Caco-2 (cell line): ENCODE data around the gene PGA3. TPM values are rescaled to one million over a fixed set of nuclear protein-coding genes. Genes with fewer than 3 reads are reported as not detected.
"Not testable (repeated sequence)": the region's sequence is repeated elsewhere in the genome, so short reads cannot be mapped to it uniquely, and the experiment has no call there.

Experiments used
- BruUV-seq: library from RNA; stranded (reverse); fragments of 400-500 nt; replicated peaks from 2 replicates; lab custom pipeline; 2021; lab: Mats Ljungman, UMichigan
- CTCF ChIA-PET: fragments of 300-600 bp; sonication (Branson Sonifier 250); formaldehyde crosslinking; loops from one replicate; lab custom pipeline; 2022; ENCODE audit warnings: antibody characterized with exemption; lab: Charles Lee
- POLR2A ChIA-PET: fragments of 300-600 bp; sonication (Branson Sonifier 250); formaldehyde crosslinking; loops from one replicate; lab custom pipeline; 2022; ENCODE audit warnings: antibody characterized with exemption; lab: Charles Lee
- DNase-seq, 2 experiments: peaks; one replicate each; pipeline versions ENCODE4 v3.0.0 to v3.0.0-alpha.2; 2020 to 2022
- H3K27me3 ChIP-seq: replicated peaks from 2 replicates; pipeline ENCODE4 v1.6.0; 2011; ENCODE audit warnings: low read length; ENCODE audit not compliant: control insufficient read depth, insufficient read depth
- H3K36me3 ChIP-seq: 2 replicates; pipeline ENCODE4 v1.5.1; 2011; ENCODE audit warnings: low read length; ENCODE audit not compliant: control insufficient read depth, insufficient read depth
- H3K4me1 ChIP-seq: fragments of 250-450 bp; sonication (Bioruptor Pico); 2 replicates; pipeline ENCODE4 v1.5.1; 2020; ENCODE audit warnings: mild to moderate bottlenecking
- H3K4me3 ChIP-seq: 2 replicates; pipeline ENCODE4 v1.5.1; 2011; ENCODE audit warnings: low read depth, mild to moderate bottlenecking, control low read depth, low read length
- H3K9me3 ChIP-seq: fragments of 250-450 bp; sonication (Bioruptor Pico); 2 replicates; pipeline ENCODE4 v1.5.1; 2020; ENCODE audit warnings: mild to moderate bottlenecking, moderate library complexity
- H3K27ac Mint-ChIP-seq: one replicate; pipeline ENCODE4 v1.8.0; 2022; ENCODE audit warnings: mixed read lengths; ENCODE audit not compliant: unreplicated experiment
- H3K27me3 Mint-ChIP-seq: one replicate; pipeline ENCODE4 v1.8.0; 2022; ENCODE audit warnings: mixed read lengths; ENCODE audit not compliant: insufficient read depth, unreplicated experiment
- H3K36me3 Mint-ChIP-seq: one replicate; pipeline ENCODE4 v1.8.0; 2022; ENCODE audit warnings: mild to moderate bottlenecking, mixed read lengths; ENCODE audit not compliant: insufficient read depth, unreplicated experiment
- H3K4me1 Mint-ChIP-seq: one replicate; pipeline ENCODE4 v1.8.0; 2022; ENCODE audit warnings: low read depth, mixed read lengths; ENCODE audit not compliant: unreplicated experiment
- H3K4me3 Mint-ChIP-seq: one replicate; pipeline ENCODE4 v1.8.0; 2022; ENCODE audit warnings: mild to moderate bottlenecking, moderate library complexity, mixed read lengths; ENCODE audit not compliant: unreplicated experiment
- H3K9me3 Mint-ChIP-seq: one replicate; pipeline ENCODE4 v1.8.0; 2022; ENCODE audit warnings: mixed read lengths; ENCODE audit not compliant: unreplicated experiment
- CTCF ChIP-seq, 2 experiments: fragments of 200-600 bp in 1 of 2; IDR thresholded peaks; 1 replicate in 1 of 2; 2 replicates in 1 of 2; pipeline versions ENCODE4 v1.5.1 to v1.8.0; 2011 to 2022; ENCODE audit warnings: antibody characterized with exemption in 1 of 2, control low read depth in 1 of 2, inconsistent platforms in 1 of 2, low read depth in 1 of 2, low read length in 1 of 2, mild to moderate bottlenecking in 1 of 2, moderate library complexity in 1 of 2; ENCODE audit not compliant: insufficient read depth in 1 of 2, severe bottlenecking in 1 of 2, unreplicated experiment in 1 of 2
- intact Hi-C: fragments of 100-400 bp; cut with micrococcal nuclease; formaldehyde crosslinking; loops from one replicate; pipeline ENCODE4 v1.10.0; 2022; ENCODE audit not compliant: unreplicated experiment
- total RNA-seq: library from RNA; stranded (reverse); gene quantifications from 2 replicates; pipeline ENCODE4 v1.2.3, GENCODE V29; 2022

PGA3 gene
- total RNA-seq, 1 experiment from 2014 or later, result not detected

GRCh38 chr11:61198361-61198760 lies 5.0 kb upstream of the PGA3 start:
- H3K36me3 ChIP-seq, result no peaks in the 10 kb centered on the region
- no peak for TF ChIP-seq CTCF (IDR thresholded peaks at IDR 0.05; ENCODE audit: insufficient read depth in 1 of 2, low read depth in 1 of 2, low read length in 1 of 2, severe bottlenecking in 1 of 2, unreplicated experiment in 1 of 2)
- no peak for DNase-seq
- Mint-ChIP-seq H3K9me3 (no peaks in the 10 kb centered on the region), H3K27me3 (peaks cover 7% of the 10 kb centered on the region), H3K4me3 (no peak overlapping the region), H3K36me3 (no peaks in the 10 kb centered on the region), H3K4me1 (peaks cover 7% of the 10 kb centered on the region), H3K27ac (no peak overlapping the region)
- H3K4me3 ChIP-seq, result no peak overlapping the region
- intact Hi-C loops, result no loop called here
- no peaks in the 10 kb centered on the region for H3K27me3 ChIP-seq
- ChIA-PET CTCF (no interaction called here), POLR2A (no interaction called here)
- BruUV-seq, result no TSS peak
- H3K4me1 ChIP-seq, result no peaks in the 10 kb centered on the region; the same call in 1 of the 2 replicates
- H3K9me3 ChIP-seq, result no peaks in the 10 kb centered on the region

- H3K27me3 Mint-ChIP-seq, result peaks cover 7% of the 10 kb centered on the region
- no peak overlapping the region for H3K4me3 ChIP-seq
- ChIA-PET POLR2A (no interaction called here), CTCF (no interaction called here)
- H3K4me3 Mint-ChIP-seq, result no peak overlapping the region
- no peaks in the 10 kb centered on the region for H3K27me3 ChIP-seq
- no peaks in the 10 kb centered on the region for H3K9me3 ChIP-seq
- no peaks in the 10 kb centered on the region for H3K36me3 ChIP-seq
- peaks cover 7% of the 10 kb centered on the region for H3K4me1 Mint-ChIP-seq
- H3K36me3 Mint-ChIP-seq, result no peaks in the 10 kb centered on the region
- no TSS peak for BruUV-seq
- TF ChIP-seq CTCF (IDR thresholded peaks at IDR 0.05; ENCODE audit: insufficient read depth in 1 of 2, low read depth in 1 of 2, low read length in 1 of 2, severe bottlenecking in 1 of 2, unreplicated experiment in 1 of 2), result no peak
- no peaks in the 10 kb centered on the region; the same call in 1 of the 2 replicates for H3K4me1 ChIP-seq
- intact Hi-C loops, result no loop called here
- H3K9me3 Mint-ChIP-seq, result no peaks in the 10 kb centered on the region
- no peak for DNase-seq
- H3K27ac Mint-ChIP-seq, result no peak overlapping the region
Measured at GRCh38 chr11:61198948-61199523, 4.3 kb upstream of the PGA3 start.

- no peak overlapping the region for H3K4me3 ChIP-seq
- H3K36me3 Mint-ChIP-seq, result no peaks in the 10 kb centered on the region
- ChIA-PET CTCF (interaction anchor here (1.0 kb wide), 1 partner anchor 183 kb away, joined by 4 read pairs; no protein-coding TSS in a partner anchor), POLR2A (no interaction called here)
- H3K9me3 ChIP-seq, result no peaks in the 10 kb centered on the region
- no peaks in the 10 kb centered on the region for H3K4me1 ChIP-seq
- no peak overlapping the region for H3K4me3 Mint-ChIP-seq
- DNase-seq, result no peak
- no peaks in the 10 kb centered on the region for H3K9me3 Mint-ChIP-seq
- BruUV-seq, result no TSS peak
- H3K27me3 ChIP-seq, result no peaks in the 10 kb centered on the region
- peaks cover 13% of the 10 kb centered on the region for H3K27me3 Mint-ChIP-seq
- no peak overlapping the region for H3K27ac Mint-ChIP-seq
- intact Hi-C loops, result no loop called here
- no peaks in the 10 kb centered on the region for H3K36me3 ChIP-seq
- TF ChIP-seq CTCF (IDR thresholded peaks at IDR 0.05; ENCODE audit: insufficient read depth in 1 of 2, low read depth in 1 of 2, low read length in 1 of 2, severe bottlenecking in 1 of 2, unreplicated experiment in 1 of 2), result no peak
- H3K4me1 Mint-ChIP-seq, result no peaks in the 10 kb centered on the region
Measured at GRCh38 chr11:61201476-61201875, 1.8 kb upstream of the PGA3 start.

- H3K27ac Mint-ChIP-seq, H3K36me3 Mint-ChIP-seq, BruUV-seq, H3K4me3 ChIP-seq, H3K36me3 ChIP-seq, H3K4me1 ChIP-seq, DNase-seq, intact Hi-C loops, H3K9me3 ChIP-seq, H3K27me3 ChIP-seq, POLR2A ChIA-PET, H3K4me1 Mint-ChIP-seq, CTCF ChIA-PET, H3K4me3 Mint-ChIP-seq, H3K9me3 Mint-ChIP-seq: not testable (repeated sequence)
- peaks cover 13% of the 10 kb centered on the region for H3K27me3 Mint-ChIP-seq
Measured at GRCh38 chr11:61203873-61204272, 558 bp downstream of the PGA3 start.

GRCh38 chr11:61204502-61205059 lies 1.3 kb downstream of the PGA3 start:
- H3K4me3 ChIP-seq, H3K4me3 Mint-ChIP-seq, H3K36me3 ChIP-seq, H3K27ac Mint-ChIP-seq, DNase-seq, POLR2A ChIA-PET, H3K27me3 ChIP-seq, CTCF ChIA-PET, H3K9me3 Mint-ChIP-seq, H3K36me3 Mint-ChIP-seq, intact Hi-C loops, H3K4me1 Mint-ChIP-seq, BruUV-seq, H3K4me1 ChIP-seq, H3K9me3 ChIP-seq: not testable (repeated sequence)
- H3K27me3 Mint-ChIP-seq, result peaks cover 13% of the 10 kb centered on the region
